H9 (cell line): ENCODE measurements around the gene HCFC1. TPM values are rescaled to one million over a fixed set of nuclear protein-coding genes. Genes with fewer than 3 reads are reported as not detected.

Experiments
- DNase-seq: peaks from one replicate; pipeline ENCODE4 v3.0.0-alpha.2; 2017
- H2AFZ ChIP-seq: one replicate; pipeline ENCODE4 v1.6.1; 2013; ENCODE audit warnings: mild to moderate bottlenecking, low read length, control low read depth, moderate library complexity
- H2AK5ac ChIP-seq: 2 replicates; pipeline ENCODE4 v1.6.1; 2013; ENCODE audit warnings: low read length, control low read depth, mixed read lengths; ENCODE audit not compliant: insufficient read length
- H2BK120ac ChIP-seq: one replicate; pipeline ENCODE4 v1.6.1; 2013; ENCODE audit warnings: low read depth, mild to moderate bottlenecking, low read length, control low read depth, inconsistent platforms; ENCODE audit not compliant: poor library complexity, severe bottlenecking
- H2BK12ac ChIP-seq: 2 replicates; pipeline ENCODE4 v1.6.1; 2013; ENCODE audit warnings: low read length, control low read depth, mixed read lengths, low read depth; ENCODE audit not compliant: insufficient read length
- H2BK15ac ChIP-seq: 2 replicates; pipeline ENCODE4 v1.6.1; 2013; ENCODE audit warnings: low read depth, low read length, control low read depth
- H2BK20ac ChIP-seq: one replicate; pipeline ENCODE4 v1.6.1; 2013; ENCODE audit warnings: low read depth, mild to moderate bottlenecking, low read length, control low read depth, inconsistent platforms; ENCODE audit not compliant: poor library complexity, severe bottlenecking
- H2BK5ac ChIP-seq: 2 replicates; pipeline ENCODE4 v1.6.1; 2013; ENCODE audit warnings: low read length, control low read depth, mixed read lengths; ENCODE audit not compliant: insufficient read length
- H3K14ac ChIP-seq: 2 replicates; pipeline ENCODE4 v1.6.1; 2013; ENCODE audit warnings: low read length, control low read depth; ENCODE audit not compliant: insufficient read depth
- H3K18ac ChIP-seq: 2 replicates; pipeline ENCODE4 v1.6.1; 2013; ENCODE audit warnings: low read depth, mild to moderate bottlenecking, mixed read lengths, low read length, control low read depth; ENCODE audit not compliant: insufficient read length
- H3K23ac ChIP-seq: 2 replicates; pipeline ENCODE4 v1.6.1; 2013; ENCODE audit warnings: low read length, control low read depth, mixed read lengths, low read depth; ENCODE audit not compliant: insufficient read length
- H3K23me2 ChIP-seq: 2 replicates; pipeline ENCODE4 v1.6.1; 2013; ENCODE audit warnings: low read depth, mild to moderate bottlenecking, mixed read lengths, low read length, control low read depth; ENCODE audit not compliant: insufficient read length, poor library complexity, severe bottlenecking
- H3K27ac ChIP-seq: 2 replicates; pipeline ENCODE4 v1.5.1; 2013; ENCODE audit warnings: low read length, control low read depth, mixed read lengths, low read depth; ENCODE audit not compliant: insufficient read length
- H3K27me3 ChIP-seq: 2 replicates; pipeline ENCODE4 v1.6.1; 2013; ENCODE audit warnings: low read length, control low read depth, inconsistent platforms; ENCODE audit not compliant: insufficient read depth
- H3K4ac ChIP-seq: 2 replicates; pipeline ENCODE4 v1.6.1; 2013; ENCODE audit warnings: low read depth, mild to moderate bottlenecking, control low read depth, inconsistent platforms, low read length, moderate library complexity
- H3K4me1 ChIP-seq: 2 replicates; pipeline ENCODE4 v1.6.1; 2013; ENCODE audit warnings: low read length, control low read depth, inconsistent platforms; ENCODE audit not compliant: insufficient read depth
- H3K4me2 ChIP-seq: 2 replicates; pipeline ENCODE4 v1.6.1; 2013; ENCODE audit warnings: low read length, control low read depth, mixed read lengths; ENCODE audit not compliant: insufficient read length, insufficient read depth
- H3K56ac ChIP-seq: 2 replicates; pipeline ENCODE4 v1.6.1; 2013; ENCODE audit warnings: low read depth, mild to moderate bottlenecking, mixed read lengths, low read length, control low read depth; ENCODE audit not compliant: insufficient read length
- H3K79me1 ChIP-seq: 2 replicates; pipeline ENCODE4 v1.6.1; 2013; ENCODE audit warnings: low read depth, mild to moderate bottlenecking, moderate library complexity, low read length, control low read depth, inconsistent platforms; ENCODE audit not compliant: insufficient read depth, poor library complexity, severe bottlenecking
- H3K79me2 ChIP-seq: 2 replicates; pipeline ENCODE4 v1.6.1; 2013; ENCODE audit warnings: low read length, control low read depth, inconsistent platforms; ENCODE audit not compliant: insufficient read depth
- H3K9ac ChIP-seq: 2 replicates; pipeline ENCODE4 v1.6.1; 2013; ENCODE audit warnings: low read length, control low read depth, mixed read lengths; ENCODE audit not compliant: insufficient read length; ENCODE audit errors: extremely low read depth
- H3K9me3 ChIP-seq: one replicate; pipeline ENCODE4 v1.6.1; 2013; ENCODE audit warnings: low read depth, low read length, inconsistent platforms; ENCODE audit not compliant: control insufficient read depth
- H3T11ph ChIP-seq: one replicate; pipeline ENCODE4 v1.6.1; 2013; ENCODE audit warnings: mild to moderate bottlenecking, low read length, control low read depth, inconsistent platforms
- H4K20me1 ChIP-seq: one replicate; pipeline ENCODE4 v1.6.1; 2013; ENCODE audit not compliant: control insufficient read depth, insufficient read length, insufficient read depth
- H4K5ac ChIP-seq: 2 replicates; pipeline ENCODE4 v1.6.1; 2013; ENCODE audit warnings: low read depth, mild to moderate bottlenecking, mixed read lengths, low read length, control low read depth; ENCODE audit not compliant: insufficient read length
- H4K8ac ChIP-seq: replicated peaks from 2 replicates; pipeline ENCODE4 v1.6.1; 2013; ENCODE audit warnings: low read length, control low read depth, mixed read lengths, low read depth; ENCODE audit not compliant: insufficient read length
- H4K91ac ChIP-seq: 2 replicates; pipeline ENCODE4 v1.6.1; 2013; ENCODE audit warnings: low read depth, mild to moderate bottlenecking, moderate library complexity, mixed read lengths, low read length, control low read depth; ENCODE audit not compliant: insufficient read length
- H3K27ac Mint-ChIP-seq, 3 experiments: 2 replicates in 2 of 3; 3 replicates in 1 of 3; pipeline ENCODE4 v1.8.0; 2020 to 2021; ENCODE audit warnings: mixed read lengths in 3 of 3, mild to moderate bottlenecking in 1 of 3, moderate library complexity in 1 of 3
- H3K27me3 Mint-ChIP-seq: 2 replicates; pipeline ENCODE4 v1.8.0; 2021; ENCODE audit warnings: low read depth, mild to moderate bottlenecking, moderate library complexity, mixed read lengths
- H3K36me3 Mint-ChIP-seq, 3 experiments: 2 replicates in 2 of 3; 3 replicates in 1 of 3; pipeline ENCODE4 v1.8.0; 2020 to 2021; ENCODE audit warnings: low read depth in 3 of 3, mixed read lengths in 3 of 3; ENCODE audit not compliant: insufficient read depth in 1 of 3
- H3K4me1 Mint-ChIP-seq, 2 experiments: 2 replicates each; pipeline ENCODE4 v1.8.0; 2020; ENCODE audit warnings: mixed read lengths in 2 of 2
- H3K4me3 Mint-ChIP-seq, 2 experiments: 2 replicates in 1 of 2; 3 replicates in 1 of 2; pipeline ENCODE4 v1.8.0; 2020 to 2021; ENCODE audit warnings: mild to moderate bottlenecking in 2 of 2, mixed read lengths in 2 of 2, moderate library complexity in 1 of 2
- H3K9me3 Mint-ChIP-seq, 2 experiments: 2 replicates in 1 of 2; 3 replicates in 1 of 2; pipeline ENCODE4 v1.8.0; 2020; ENCODE audit warnings: mild to moderate bottlenecking in 2 of 2, mixed read lengths in 2 of 2, moderate library complexity in 1 of 2
- CTCF ChIP-seq: fragments of 200-600 bp; sonication (generic); conservative IDR thresholded peaks from 3 replicates; pipeline ENCODE4 v1.8.0; 2021; ENCODE audit warnings: antibody characterized with exemption, mild to moderate bottlenecking
- WGBS: extraction: QIAGEN DNeasy Blood & Tissue Kit; methylation state at CpG from one replicate; pipeline ENCODE4 v1.1.7; 2013; ENCODE audit warnings: missing lambda C conversion rate, low lambda C conversion rate, mixed read lengths; ENCODE audit not compliant: insufficient read length; ENCODE audit errors: extremely low coverage; 5-methylcytosine and 5-hydroxymethylcytosine counted together
- total RNA-seq: library from RNA; stranded (reverse); gene quantifications from 2 replicates; pipeline ENCODE4 v1.2.1, GENCODE V29; 2021

The HCFC1 gene
- total RNA-seq, 1 experiment from 2014 or later = 144 TPM

DNA sequence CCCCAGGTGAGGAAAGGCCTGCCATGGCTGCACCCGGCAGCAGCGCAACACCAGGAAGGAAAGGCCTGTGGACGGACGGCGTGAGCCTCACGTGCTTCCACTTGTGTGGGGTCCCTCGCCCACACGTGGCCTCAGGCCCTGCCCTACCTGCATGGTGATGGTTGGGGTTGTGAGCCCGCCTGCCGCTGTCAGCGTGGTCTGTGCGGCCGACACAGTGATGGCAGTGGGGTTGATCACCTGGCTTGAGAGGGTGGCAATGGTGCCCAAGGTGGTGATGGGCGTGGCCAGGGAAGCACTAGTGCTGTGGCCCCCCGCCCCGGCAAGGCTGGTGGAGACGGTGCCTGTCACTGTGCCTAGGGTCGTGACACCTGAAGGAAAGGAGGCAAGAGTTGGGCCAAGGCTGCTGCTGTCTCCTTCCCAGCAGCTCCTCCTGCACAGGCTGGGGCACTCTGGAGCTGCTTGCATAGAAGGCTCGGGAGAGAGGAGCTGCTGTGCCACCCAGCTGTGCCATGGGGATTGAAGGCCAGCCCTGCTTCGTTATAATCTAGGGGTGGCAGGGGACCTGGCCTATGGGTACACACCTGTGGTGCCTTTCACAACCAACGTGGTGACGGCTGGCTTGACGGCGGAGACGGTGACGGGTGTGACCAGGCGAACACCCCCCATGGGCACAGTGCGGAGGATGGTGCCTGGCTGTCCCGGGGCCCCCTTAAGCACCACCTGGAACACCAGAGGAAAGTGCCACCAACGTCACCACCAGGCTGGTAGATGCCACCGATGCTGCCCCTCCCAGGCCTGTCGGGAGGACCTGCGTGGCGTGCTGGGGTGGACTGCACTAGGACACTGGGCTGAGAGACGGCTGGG lies 15.3 kb downstream of the HCFC1 start:
- H3K23ac ChIP-seq = no peak overlapping the region
- H3K56ac ChIP-seq = no peak overlapping the region
- no peaks in the 10 kb centered on the region for H3K27me3 Mint-ChIP-seq
- no peak overlapping the region for H3T11ph ChIP-seq
- H3K18ac ChIP-seq = no peak overlapping the region
- H4K5ac ChIP-seq = no peak overlapping the region
- H3K9me3 ChIP-seq = peaks cover 5% of the 10 kb centered on the region
- H4K20me1 ChIP-seq = no peaks in the 10 kb centered on the region
- H3K36me3 Mint-ChIP-seq = peaks cover 76 to 96% (median 90%) of the 10 kb centered on the region in 3 experiments
- H3K14ac ChIP-seq = no peak overlapping the region
- no peak overlapping the region for H3K27ac ChIP-seq
- no peak overlapping the region for H3K4ac ChIP-seq
- no peaks in the 10 kb centered on the region for H3K27me3 ChIP-seq
- no peak overlapping the region; a peak in 1 of 5 replicates for H3K4me3 Mint-ChIP-seq
- no peaks in the 10 kb centered on the region for H3K79me1 ChIP-seq
- H2BK120ac ChIP-seq = no peak overlapping the region
- H3K4me2 ChIP-seq = no peak overlapping the region
- H2BK12ac ChIP-seq = no peak overlapping the region
- no peak overlapping the region for H2AFZ ChIP-seq
- no peaks in the 10 kb centered on the region for H3K4me1 ChIP-seq
- no peak overlapping the region for H3K9ac ChIP-seq
- no peaks in the 10 kb centered on the region for H3K23me2 ChIP-seq
- H2AK5ac ChIP-seq = no peak overlapping the region
- no peak overlapping the region for H4K8ac ChIP-seq
- no peaks in the 10 kb centered on the region; a peak in 1 of 5 replicates for H3K9me3 Mint-ChIP-seq
- H3K79me2 ChIP-seq = no peaks in the 10 kb centered on the region
- H4K91ac ChIP-seq = no peak overlapping the region
- no peak overlapping the region for H3K27ac Mint-ChIP-seq
- H2BK5ac ChIP-seq = no peak overlapping the region
- no peak for TF ChIP-seq CTCF
- DNase-seq = no peak
- WGBS = no CpG with 5 or more reads among the region's 35 CpGs
- peaks cover 0 to 6% of the 10 kb centered on the region in 2 experiments; a peak in 1 of 4 replicates for H3K4me1 Mint-ChIP-seq
- H2BK20ac ChIP-seq = no peak overlapping the region
- no peak overlapping the region for H2BK15ac ChIP-seq
